GM18519 (cell line): Measurements from ENCODE around the gene AMER2.
A peak's percentile ranks its signal among the peaks of the same experiment; 100 is the strongest.

Experiments used
- ATAC-seq: cut with Tn5 transposase; IDR thresholded peaks from one replicate; pipeline ENCODE4 v1.9.1; 2021; ENCODE audit warnings: mild to moderate bottlenecking, moderate library complexity; ENCODE audit not compliant: unreplicated experiment, low FRiP score

Gene AMER2

GRCh38 chr13:25186187-25186586 is 14.1 kb upstream of the AMER2 start:
- ATAC-seq = no peak

GRCh38 chr13:25181597-25181996 is 9.5 kb upstream of the AMER2 start:
- no peak for ATAC-seq

- peak; percentile 38 for ATAC-seq
Observed at GRCh38 chr13:25180775-25181537, 8.9 kb upstream of the AMER2 start.

GRCh38 chr13:25179832-25180774 is 8.0 kb upstream of the AMER2 start:
- no peak for ATAC-seq

- ATAC-seq = no peak
Observed at GRCh38 chr13:25179011-25179410, 6.9 kb upstream of the AMER2 start.

- ATAC-seq = no peak
Observed at GRCh38 chr13:25178070-25178469, 6.0 kb upstream of the AMER2 start.

GRCh38 chr13:25177636-25178035 is 5.5 kb upstream of the AMER2 start:
- ATAC-seq = no peak

GRCh38 chr13:25177012-25177411 is 4.9 kb upstream of the AMER2 start:
- ATAC-seq = no peak

- ATAC-seq = no peak
Observed at GRCh38 chr13:25175431-25175830, 3.3 kb upstream of the AMER2 start.

- ATAC-seq = no peak
Observed at GRCh38 chr13:25175026-25175425, 2.9 kb upstream of the AMER2 start.

GRCh38 chr13:25174304-25174703 is 2.2 kb upstream of the AMER2 start:
- ATAC-seq = no peak

- ATAC-seq = no peak
Observed at GRCh38 chr13:25172303-25172630, 179 bp upstream of the AMER2 start.

- ATAC-seq = no peak
Observed at GRCh38 chr13:25171170-25171516, 945 bp downstream of the AMER2 start.

- ATAC-seq = no peak
Observed at GRCh38 chr13:25170554-25171111, 1.5 kb downstream of the AMER2 start.

- no peak for ATAC-seq
Observed at GRCh38 chr13:25169951-25170553, 2.0 kb downstream of the AMER2 start.

- no peak for ATAC-seq
Observed at GRCh38 chr13:25169356-25169755, 2.7 kb downstream of the AMER2 start.

GRCh38 chr13:25168790-25169189 is 3.3 kb downstream of the AMER2 start:
- no peak for ATAC-seq

GRCh38 chr13:25167382-25168174 is 4.5 kb downstream of the AMER2 start:
- no peak for ATAC-seq

GRCh38 chr13:25166306-25166705 is 5.8 kb downstream of the AMER2 start:
- ATAC-seq = no peak

GRCh38 chr13:25165663-25166062 is 6.4 kb downstream of the AMER2 start:
- ATAC-seq = no peak
